Measurements from ENCODE around the gene RFXAP.

GRCh38 chr13:36817996-36818803 lies 822 bp upstream of the RFXAP start:
- no peak for TF ChIP-seq FOXA2 (IDR thresholded peaks at IDR 0.05)
- no peak for TF ChIP-seq TAF1 (conservative IDR thresholded peaks at IDR 0.05)
- TF ChIP-seq, protein P1, sequence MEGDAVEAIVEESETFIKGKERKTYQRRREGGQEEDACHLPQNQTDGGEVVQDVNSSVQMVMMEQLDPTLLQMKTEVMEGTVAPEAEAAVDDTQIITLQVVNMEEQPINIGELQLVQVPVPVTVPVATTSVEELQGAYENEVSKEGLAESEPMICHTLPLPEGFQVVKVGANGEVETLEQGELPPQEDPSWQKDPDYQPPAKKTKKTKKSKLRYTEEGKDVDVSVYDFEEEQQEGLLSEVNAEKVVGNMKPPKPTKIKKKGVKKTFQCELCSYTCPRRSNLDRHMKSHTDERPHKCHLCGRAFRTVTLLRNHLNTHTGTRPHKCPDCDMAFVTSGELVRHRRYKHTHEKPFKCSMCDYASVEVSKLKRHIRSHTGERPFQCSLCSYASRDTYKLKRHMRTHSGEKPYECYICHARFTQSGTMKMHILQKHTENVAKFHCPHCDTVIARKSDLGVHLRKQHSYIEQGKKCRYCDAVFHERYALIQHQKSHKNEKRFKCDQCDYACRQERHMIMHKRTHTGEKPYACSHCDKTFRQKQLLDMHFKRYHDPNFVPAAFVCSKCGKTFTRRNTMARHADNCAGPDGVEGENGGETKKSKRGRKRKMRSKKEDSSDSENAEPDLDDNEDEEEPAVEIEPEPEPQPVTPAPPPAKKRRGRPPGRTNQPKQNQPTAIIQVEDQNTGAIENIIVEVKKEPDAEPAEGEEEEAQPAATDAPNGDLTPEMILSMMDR (IDR thresholded peaks at IDR 0.05; ENCODE audit: low read depth, low read length, missing input control) = no peak
- no peak for TF ChIP-seq REST (IDR thresholded peaks at IDR 0.05)
- TF ChIP-seq EGR1 (IDR thresholded peaks at IDR 0.05; ENCODE audit: low read depth in 2 of 2) = no peak
- no peak for TF ChIP-seq GABPA (IDR thresholded peaks at IDR 0.05 in 1 of 2, conservative IDR thresholded peaks at IDR 0.05 in 1 of 2)
- no peak for TF ChIP-seq RAD21 (IDR thresholded peaks at IDR 0.05)
- TF ChIP-seq JUND (IDR thresholded peaks at IDR 0.05) = no peak
- no peak for TF ChIP-seq SP1 (IDR thresholded peaks at IDR 0.05)
- no peak for TF ChIP-seq HNF4G (IDR thresholded peaks at IDR 0.05)

Measured in liver (tissue), 3 donors.